NCI-H1694 (cell line): ENCODE results near the gene FGD3.

Experiments used
- DNase-seq: peaks from one replicate; lab custom pipeline; 2025; lab: John Stamatoyannopoulos, UW

Gene FGD3

DNA sequence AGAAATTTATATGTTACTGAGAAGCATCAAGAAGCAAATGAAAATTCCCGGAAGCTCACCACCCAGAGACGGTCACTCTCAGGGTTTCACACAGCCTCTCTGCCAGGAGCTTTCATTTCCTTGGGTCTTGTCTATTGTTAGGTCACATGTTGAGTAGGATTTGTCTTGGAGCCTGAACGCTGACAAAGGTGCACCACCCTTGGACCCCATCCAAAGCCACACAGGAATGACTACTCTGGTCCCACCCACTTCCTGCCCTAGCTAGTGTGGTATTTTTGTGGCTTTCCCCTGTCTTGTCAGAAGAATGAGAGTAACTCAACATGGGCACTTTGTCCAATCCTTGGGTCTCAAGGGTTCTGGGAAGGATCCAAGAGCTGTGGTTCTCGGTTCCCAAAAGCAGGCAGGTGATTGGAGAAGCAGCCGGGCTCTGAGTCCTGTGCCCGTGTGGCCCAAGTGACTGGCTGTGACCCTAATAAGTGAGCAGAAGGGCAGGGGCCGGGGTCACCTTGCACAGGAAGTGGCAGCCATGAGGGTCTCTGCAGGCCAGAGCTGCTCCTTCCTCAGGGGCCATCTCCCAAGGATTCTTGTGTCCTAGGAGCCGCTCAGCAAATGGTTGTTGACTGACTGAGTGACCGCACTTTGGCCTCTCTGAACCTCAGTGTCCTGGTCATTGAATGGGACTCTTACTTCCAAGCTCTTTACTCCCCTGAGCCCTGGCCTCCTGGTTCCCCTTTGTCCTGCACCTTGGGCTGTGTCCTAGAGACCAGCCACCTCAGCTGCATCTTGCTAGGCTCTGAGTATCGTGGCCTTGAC lies 6.9 kb downstream of the FGD3 start:
- DNase-seq: no peak

DNA sequence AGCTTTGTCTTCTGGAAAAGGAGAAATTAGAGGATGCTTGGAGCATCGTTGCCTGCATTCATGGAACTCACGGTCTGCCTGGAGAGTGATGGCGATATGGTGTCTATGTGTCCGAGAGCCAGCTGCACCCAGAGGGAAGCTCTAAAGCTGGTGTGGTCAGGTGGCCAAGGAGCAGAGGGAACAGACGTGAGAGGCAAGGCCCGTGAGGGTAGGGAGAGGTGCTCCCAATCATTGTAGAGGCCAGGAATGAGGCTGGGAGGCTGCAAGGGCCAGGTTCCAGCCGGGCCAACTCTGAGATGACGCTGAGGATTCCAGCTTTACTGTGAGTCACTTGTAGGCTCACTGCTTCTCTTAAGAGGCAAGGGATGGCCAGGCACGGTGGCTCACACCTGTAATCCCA lies 7.6 kb downstream of the FGD3 start:
- no peak for DNase-seq

GRCh38 chr9:92960561-92961290 lies 13.4 kb downstream of the FGD3 start:
- DNase-seq: no peak

DNA sequence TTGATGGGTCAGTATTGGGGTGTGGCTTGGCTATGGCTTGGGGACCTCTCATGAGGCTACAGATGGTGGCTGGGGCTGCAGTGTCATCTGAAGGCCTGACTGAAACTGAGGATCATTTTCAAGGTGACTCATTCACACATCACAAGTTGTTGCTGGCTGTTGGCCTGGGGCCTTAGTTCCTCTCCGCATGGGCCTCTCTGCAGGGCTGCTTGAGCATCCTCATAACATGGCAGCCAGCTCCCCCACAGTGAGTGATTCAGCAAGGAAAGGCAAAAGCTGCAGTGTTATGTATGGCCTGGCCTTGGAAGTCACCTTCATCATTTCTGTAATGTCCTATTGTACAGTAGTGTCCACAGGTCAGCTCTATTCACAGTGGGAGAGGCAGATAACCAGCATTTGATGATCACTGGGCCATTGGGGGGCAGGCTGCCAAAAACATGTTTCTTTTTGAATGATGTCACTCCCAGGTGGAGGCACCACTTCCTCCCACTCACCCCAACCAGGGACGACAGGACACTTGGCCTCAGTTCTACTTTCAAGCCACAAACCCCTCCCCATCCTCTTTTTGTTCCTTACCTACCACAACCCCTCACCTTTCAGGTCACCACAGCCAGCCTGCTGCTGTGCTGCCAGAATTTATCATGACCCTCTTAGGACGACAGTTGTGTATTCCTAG lies 14.4 kb downstream of the FGD3 start:
- DNase-seq: no peak

GRCh38 chr9:92962303-92962649 lies 15.0 kb downstream of the FGD3 start:
- no peak for DNase-seq

- DNase-seq: no peak
Measured at GRCh38 chr9:92962846-92963245, 15.5 kb downstream of the FGD3 start.

DNA sequence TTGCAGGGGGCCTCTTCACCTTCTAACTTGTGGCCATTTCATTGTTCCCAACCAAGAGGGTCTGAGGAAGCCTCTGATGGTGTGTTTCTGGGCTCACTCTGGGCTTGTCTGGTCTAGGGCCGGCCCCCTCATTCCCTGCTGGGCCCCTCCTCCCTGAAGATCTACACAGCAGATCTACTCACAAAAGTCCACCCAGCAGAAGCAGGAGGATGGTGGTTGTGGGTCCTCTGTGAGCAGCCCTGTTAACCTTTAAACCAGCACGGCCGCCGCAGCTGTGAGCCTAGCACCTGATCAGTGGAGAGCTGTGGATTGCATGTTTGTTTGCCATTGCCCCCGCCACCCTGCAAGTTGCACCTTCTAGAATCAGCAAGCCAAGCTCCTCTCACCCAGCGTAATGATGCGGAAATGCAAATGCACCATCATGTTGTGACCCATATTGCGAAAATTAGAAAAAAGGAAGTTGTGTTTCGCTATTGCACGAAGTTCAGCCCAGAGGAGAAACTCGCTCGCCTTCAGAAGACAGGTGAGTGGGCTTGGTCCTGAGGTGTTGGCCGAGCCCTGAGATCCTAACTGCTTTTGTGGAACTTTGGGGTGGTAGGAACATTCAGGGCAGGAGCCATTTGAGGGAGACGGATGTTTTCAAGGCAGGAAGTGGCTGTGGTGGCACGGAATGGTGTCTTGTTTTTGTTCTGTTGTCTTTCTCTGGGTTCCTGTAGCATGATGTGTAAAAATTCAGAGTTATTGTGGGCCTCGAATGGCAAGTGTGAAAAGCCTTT lies 16.7 kb downstream of the FGD3 start:
- DNase-seq: no peak

DNA sequence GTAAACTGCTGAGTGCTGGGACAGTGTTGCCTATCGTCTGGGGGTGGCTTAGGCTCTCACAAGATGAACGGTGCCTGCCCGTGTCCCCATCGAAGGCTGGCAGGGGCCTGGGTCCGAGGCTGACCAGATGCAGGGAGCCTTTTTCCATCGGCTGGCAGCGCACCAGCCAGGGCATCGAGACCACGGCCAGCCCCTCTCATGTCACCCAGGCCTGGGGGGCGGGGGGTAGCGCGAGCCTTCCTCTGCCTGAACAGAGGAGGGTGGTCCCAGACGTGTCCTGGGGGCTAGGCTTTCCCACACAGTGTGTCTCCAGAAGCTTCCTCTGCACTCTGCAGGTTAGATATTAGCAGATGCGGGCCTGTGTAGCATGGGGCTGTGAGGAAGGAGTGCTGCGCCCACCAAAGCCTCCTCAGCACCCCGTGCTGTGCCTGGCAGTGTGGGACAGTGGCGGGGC lies 17.3 kb downstream of the FGD3 start:
- no peak for DNase-seq

- DNase-seq: no peak
Measured at GRCh38 chr9:92965061-92965758, 17.9 kb downstream of the FGD3 start.

DNA sequence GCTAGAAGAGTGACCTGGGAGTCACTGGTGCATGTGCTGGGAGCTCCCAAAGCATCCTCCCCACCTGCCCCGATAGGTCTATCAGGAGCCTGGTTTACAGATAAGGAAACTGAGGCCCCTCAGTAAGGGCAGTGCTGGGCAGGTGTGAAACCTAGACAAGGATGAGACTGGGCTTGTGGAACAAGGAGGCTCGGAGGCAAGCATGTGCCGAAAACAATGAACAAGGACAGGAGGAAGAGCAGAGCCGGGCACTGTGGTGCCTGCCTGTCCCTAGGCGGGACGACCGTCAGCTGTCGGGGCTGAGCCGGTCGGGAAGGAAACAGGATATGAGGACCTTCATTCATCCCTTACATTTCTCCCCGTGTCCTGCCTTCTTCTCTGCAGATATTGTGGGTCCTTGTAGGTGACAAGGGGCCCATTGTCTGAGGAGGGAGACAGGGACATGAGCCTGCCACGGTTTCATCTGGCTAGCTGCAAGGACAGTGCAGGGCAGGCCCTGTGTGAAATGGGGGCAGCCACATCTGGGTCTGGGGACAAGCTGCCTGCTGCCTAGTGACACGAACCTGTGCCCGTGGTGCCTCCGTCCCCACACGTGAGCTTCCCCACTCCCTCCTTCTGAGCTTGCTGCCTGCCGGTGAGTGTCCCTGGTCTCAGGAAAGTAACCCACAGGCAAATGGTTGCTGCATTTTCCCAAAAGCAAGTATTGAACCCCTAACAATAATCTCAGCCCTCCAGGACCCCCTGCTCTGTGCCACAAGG lies 18.6 kb downstream of the FGD3 start:
- DNase-seq: no peak

DNA sequence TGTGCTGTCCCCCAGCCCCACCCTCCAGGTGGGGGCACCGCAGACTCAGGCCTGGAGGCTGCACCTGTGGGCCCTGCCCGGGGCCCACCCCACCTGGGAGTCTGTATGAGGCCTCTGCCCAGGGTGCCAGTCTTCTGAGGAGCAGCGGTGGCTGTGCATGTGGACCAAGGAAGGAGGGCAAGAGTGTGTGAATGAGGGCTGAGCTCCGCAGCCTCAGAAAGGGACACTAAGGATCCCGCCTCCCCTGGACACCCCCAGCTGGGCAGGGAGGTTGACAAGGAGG lies 19.1 kb downstream of the FGD3 start:
- no peak for DNase-seq

DNA sequence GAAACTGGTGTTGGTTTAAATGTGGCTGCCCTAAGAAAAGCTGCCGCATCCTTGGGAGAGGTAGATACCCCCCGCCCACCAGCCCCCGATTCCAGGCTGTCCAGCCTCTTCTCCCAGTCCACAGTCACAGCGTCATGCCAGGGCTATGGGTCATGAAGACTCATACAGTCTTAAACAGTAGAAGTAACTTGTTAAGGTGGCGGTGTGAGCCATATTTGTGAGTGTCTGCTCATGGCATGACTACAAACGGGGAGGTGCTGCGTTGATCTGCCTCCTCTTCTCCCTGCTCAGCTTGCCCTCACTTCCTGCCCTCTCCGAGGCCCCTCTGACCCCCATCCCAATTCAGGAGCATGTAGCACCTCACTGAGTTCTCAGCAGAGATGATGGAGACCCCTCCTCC lies 20.8 kb downstream of the FGD3 start:
- DNase-seq: no peak

DNA sequence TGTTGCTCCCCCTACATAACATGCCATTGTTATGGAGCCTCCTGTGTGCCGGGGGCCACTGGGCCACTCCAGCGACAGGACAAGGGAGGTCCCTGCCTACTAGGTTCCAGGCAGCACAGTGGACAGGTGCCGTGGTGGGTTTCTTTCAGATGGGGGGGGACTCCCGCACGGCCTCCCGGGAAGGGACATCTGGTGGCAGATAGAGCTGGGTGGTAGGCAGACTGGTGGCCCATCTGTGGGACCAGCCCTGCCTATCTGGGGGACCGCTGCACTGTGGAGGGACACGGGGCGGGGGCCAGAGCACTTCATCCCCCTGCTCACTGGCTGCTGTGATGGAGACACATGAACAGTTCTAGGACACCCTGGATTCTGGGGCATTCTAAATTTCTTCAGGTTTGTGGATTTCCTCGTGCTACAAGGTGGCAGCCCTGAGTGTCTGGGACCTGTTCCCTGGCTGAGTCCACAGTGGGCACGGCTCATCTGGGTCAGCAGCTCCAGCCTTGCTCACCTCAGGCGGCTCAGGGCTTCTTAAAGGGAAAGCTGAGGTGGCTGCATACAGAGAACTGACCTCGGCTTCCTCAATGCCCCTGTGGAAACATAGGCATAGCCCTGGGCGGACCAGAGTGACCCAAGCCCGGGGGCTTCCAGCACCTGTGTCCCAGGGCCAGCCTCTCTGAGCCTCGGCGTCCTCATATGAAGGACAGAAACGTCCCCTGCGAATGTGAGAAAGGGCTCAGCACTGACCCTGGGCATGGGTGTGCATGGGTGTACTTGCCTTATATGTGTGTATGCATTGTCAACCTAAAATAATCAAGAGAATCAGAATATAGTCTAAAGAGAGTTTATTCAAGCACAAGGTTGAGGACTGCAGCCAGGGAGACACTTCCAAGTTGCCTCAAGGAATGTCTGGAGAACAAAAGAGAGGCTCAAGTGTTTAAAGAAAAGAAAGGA lies 22.5 kb downstream of the FGD3 start:
- DNase-seq: no peak

GRCh38 chr9:92970467-92970923 lies 23.2 kb downstream of the FGD3 start:
- DNase-seq: no peak

- DNase-seq: no peak
Measured at GRCh38 chr9:92971121-92971520, 23.8 kb downstream of the FGD3 start.

- DNase-seq: no peak
Measured at GRCh38 chr9:92971776-92972175, 24.5 kb downstream of the FGD3 start.

GRCh38 chr9:92973700-92974099 lies 26.4 kb downstream of the FGD3 start:
- DNase-seq: no peak

DNA sequence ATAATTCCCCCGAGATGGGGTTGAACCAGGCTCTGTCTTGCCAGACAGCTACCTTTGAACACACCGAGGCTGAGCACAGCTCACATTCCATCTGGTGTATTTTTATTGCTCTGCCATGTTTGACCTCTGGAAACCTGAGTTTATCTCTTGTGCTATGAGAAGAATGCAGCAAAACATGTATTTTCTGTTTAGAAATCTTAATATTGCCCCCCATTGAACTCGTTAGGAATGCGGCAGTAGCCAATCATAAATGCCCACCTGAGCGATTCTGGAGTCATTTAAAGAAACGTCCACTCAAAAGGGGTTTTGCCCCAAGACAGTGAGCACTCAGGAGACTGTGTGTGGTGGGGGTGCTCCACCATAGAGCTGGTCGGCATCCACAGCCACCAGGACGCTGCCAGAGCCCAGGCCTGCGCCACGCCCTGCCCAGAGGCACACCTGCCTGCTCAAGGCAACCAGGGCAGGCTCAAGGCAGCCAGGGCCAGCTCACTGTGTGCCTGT lies 26.9 kb downstream of the FGD3 start:
- no peak for DNase-seq
